H9 (cell line): ENCODE measurements around the gene ZNF385B. TPM values are rescaled to one million over a fixed set of nuclear protein-coding genes. Genes with fewer than 3 reads are reported as not detected.

Experiments
- DNase-seq: peaks from one replicate; pipeline ENCODE4 v3.0.0-alpha.2; 2017
- H2AFZ ChIP-seq: one replicate; pipeline ENCODE4 v1.6.1; 2013; ENCODE audit warnings: mild to moderate bottlenecking, low read length, control low read depth, moderate library complexity
- H2AK5ac ChIP-seq: 2 replicates; pipeline ENCODE4 v1.6.1; 2013; ENCODE audit warnings: low read length, control low read depth, mixed read lengths; ENCODE audit not compliant: insufficient read length
- H2BK120ac ChIP-seq: one replicate; pipeline ENCODE4 v1.6.1; 2013; ENCODE audit warnings: low read depth, mild to moderate bottlenecking, low read length, control low read depth, inconsistent platforms; ENCODE audit not compliant: poor library complexity, severe bottlenecking
- H2BK12ac ChIP-seq: 2 replicates; pipeline ENCODE4 v1.6.1; 2013; ENCODE audit warnings: low read length, control low read depth, mixed read lengths, low read depth; ENCODE audit not compliant: insufficient read length
- H2BK15ac ChIP-seq: 2 replicates; pipeline ENCODE4 v1.6.1; 2013; ENCODE audit warnings: low read depth, low read length, control low read depth
- H2BK20ac ChIP-seq: one replicate; pipeline ENCODE4 v1.6.1; 2013; ENCODE audit warnings: low read depth, mild to moderate bottlenecking, low read length, control low read depth, inconsistent platforms; ENCODE audit not compliant: poor library complexity, severe bottlenecking
- H2BK5ac ChIP-seq: 2 replicates; pipeline ENCODE4 v1.6.1; 2013; ENCODE audit warnings: low read length, control low read depth, mixed read lengths; ENCODE audit not compliant: insufficient read length
- H3K14ac ChIP-seq: 2 replicates; pipeline ENCODE4 v1.6.1; 2013; ENCODE audit warnings: low read length, control low read depth; ENCODE audit not compliant: insufficient read depth
- H3K18ac ChIP-seq: 2 replicates; pipeline ENCODE4 v1.6.1; 2013; ENCODE audit warnings: low read depth, mild to moderate bottlenecking, mixed read lengths, low read length, control low read depth; ENCODE audit not compliant: insufficient read length
- H3K23ac ChIP-seq: 2 replicates; pipeline ENCODE4 v1.6.1; 2013; ENCODE audit warnings: low read length, control low read depth, mixed read lengths, low read depth; ENCODE audit not compliant: insufficient read length
- H3K23me2 ChIP-seq: 2 replicates; pipeline ENCODE4 v1.6.1; 2013; ENCODE audit warnings: low read depth, mild to moderate bottlenecking, mixed read lengths, low read length, control low read depth; ENCODE audit not compliant: insufficient read length, poor library complexity, severe bottlenecking
- H3K27ac ChIP-seq: 2 replicates; pipeline ENCODE4 v1.5.1; 2013; ENCODE audit warnings: low read length, control low read depth, mixed read lengths, low read depth; ENCODE audit not compliant: insufficient read length
- H3K27me3 ChIP-seq: 2 replicates; pipeline ENCODE4 v1.6.1; 2013; ENCODE audit warnings: low read length, control low read depth, inconsistent platforms; ENCODE audit not compliant: insufficient read depth
- H3K4ac ChIP-seq: 2 replicates; pipeline ENCODE4 v1.6.1; 2013; ENCODE audit warnings: low read depth, mild to moderate bottlenecking, control low read depth, inconsistent platforms, low read length, moderate library complexity
- H3K4me1 ChIP-seq: 2 replicates; pipeline ENCODE4 v1.6.1; 2013; ENCODE audit warnings: low read length, control low read depth, inconsistent platforms; ENCODE audit not compliant: insufficient read depth
- H3K4me2 ChIP-seq: 2 replicates; pipeline ENCODE4 v1.6.1; 2013; ENCODE audit warnings: low read length, control low read depth, mixed read lengths; ENCODE audit not compliant: insufficient read length, insufficient read depth
- H3K56ac ChIP-seq: 2 replicates; pipeline ENCODE4 v1.6.1; 2013; ENCODE audit warnings: low read depth, mild to moderate bottlenecking, mixed read lengths, low read length, control low read depth; ENCODE audit not compliant: insufficient read length
- H3K79me1 ChIP-seq: 2 replicates; pipeline ENCODE4 v1.6.1; 2013; ENCODE audit warnings: low read depth, mild to moderate bottlenecking, moderate library complexity, low read length, control low read depth, inconsistent platforms; ENCODE audit not compliant: insufficient read depth, poor library complexity, severe bottlenecking
- H3K79me2 ChIP-seq: 2 replicates; pipeline ENCODE4 v1.6.1; 2013; ENCODE audit warnings: low read length, control low read depth, inconsistent platforms; ENCODE audit not compliant: insufficient read depth
- H3K9ac ChIP-seq: 2 replicates; pipeline ENCODE4 v1.6.1; 2013; ENCODE audit warnings: low read length, control low read depth, mixed read lengths; ENCODE audit not compliant: insufficient read length; ENCODE audit errors: extremely low read depth
- H3K9me3 ChIP-seq: one replicate; pipeline ENCODE4 v1.6.1; 2013; ENCODE audit warnings: low read depth, low read length, inconsistent platforms; ENCODE audit not compliant: control insufficient read depth
- H3T11ph ChIP-seq: one replicate; pipeline ENCODE4 v1.6.1; 2013; ENCODE audit warnings: mild to moderate bottlenecking, low read length, control low read depth, inconsistent platforms
- H4K20me1 ChIP-seq: one replicate; pipeline ENCODE4 v1.6.1; 2013; ENCODE audit not compliant: control insufficient read depth, insufficient read length, insufficient read depth
- H4K5ac ChIP-seq: 2 replicates; pipeline ENCODE4 v1.6.1; 2013; ENCODE audit warnings: low read depth, mild to moderate bottlenecking, mixed read lengths, low read length, control low read depth; ENCODE audit not compliant: insufficient read length
- H4K8ac ChIP-seq: replicated peaks from 2 replicates; pipeline ENCODE4 v1.6.1; 2013; ENCODE audit warnings: low read length, control low read depth, mixed read lengths, low read depth; ENCODE audit not compliant: insufficient read length
- H4K91ac ChIP-seq: 2 replicates; pipeline ENCODE4 v1.6.1; 2013; ENCODE audit warnings: low read depth, mild to moderate bottlenecking, moderate library complexity, mixed read lengths, low read length, control low read depth; ENCODE audit not compliant: insufficient read length
- H3K27ac Mint-ChIP-seq, 3 experiments: 2 replicates in 2 of 3; 3 replicates in 1 of 3; pipeline ENCODE4 v1.8.0; 2020 to 2021; ENCODE audit warnings: mixed read lengths in 3 of 3, mild to moderate bottlenecking in 1 of 3, moderate library complexity in 1 of 3
- H3K27me3 Mint-ChIP-seq: 2 replicates; pipeline ENCODE4 v1.8.0; 2021; ENCODE audit warnings: low read depth, mild to moderate bottlenecking, moderate library complexity, mixed read lengths
- H3K36me3 Mint-ChIP-seq, 3 experiments: 2 replicates in 2 of 3; 3 replicates in 1 of 3; pipeline ENCODE4 v1.8.0; 2020 to 2021; ENCODE audit warnings: low read depth in 3 of 3, mixed read lengths in 3 of 3; ENCODE audit not compliant: insufficient read depth in 1 of 3
- H3K4me1 Mint-ChIP-seq, 2 experiments: 2 replicates each; pipeline ENCODE4 v1.8.0; 2020; ENCODE audit warnings: mixed read lengths in 2 of 2
- H3K4me3 Mint-ChIP-seq, 2 experiments: 2 replicates in 1 of 2; 3 replicates in 1 of 2; pipeline ENCODE4 v1.8.0; 2020 to 2021; ENCODE audit warnings: mild to moderate bottlenecking in 2 of 2, mixed read lengths in 2 of 2, moderate library complexity in 1 of 2
- H3K9me3 Mint-ChIP-seq, 2 experiments: 2 replicates in 1 of 2; 3 replicates in 1 of 2; pipeline ENCODE4 v1.8.0; 2020; ENCODE audit warnings: mild to moderate bottlenecking in 2 of 2, mixed read lengths in 2 of 2, moderate library complexity in 1 of 2
- CTCF ChIP-seq: fragments of 200-600 bp; sonication (generic); conservative IDR thresholded peaks from 3 replicates; pipeline ENCODE4 v1.8.0; 2021; ENCODE audit warnings: antibody characterized with exemption, mild to moderate bottlenecking
- WGBS: extraction: QIAGEN DNeasy Blood & Tissue Kit; methylation state at CpG from one replicate; pipeline ENCODE4 v1.1.7; 2013; ENCODE audit warnings: missing lambda C conversion rate, low lambda C conversion rate, mixed read lengths; ENCODE audit not compliant: insufficient read length; ENCODE audit errors: extremely low coverage; 5-methylcytosine and 5-hydroxymethylcytosine counted together
- total RNA-seq: library from RNA; stranded (reverse); gene quantifications from 2 replicates; pipeline ENCODE4 v1.2.1, GENCODE V29; 2021

ZNF385B gene
- total RNA-seq, 1 experiment from 2014 or later = 2.1 TPM

GRCh38 chr2:179669196-179669595 is 192.2 kb downstream of the ZNF385B start:
- Histone ChIP-seq H3K79me1 (no peaks in the 10 kb centered on the region), H2BK20ac (no peak overlapping the region), H3K18ac (no peak overlapping the region), H3K23me2 (no peaks in the 10 kb centered on the region), H2AFZ (no peak overlapping the region), H4K91ac (no peak overlapping the region), H3K9me3 (no peaks in the 10 kb centered on the region), H2BK120ac (no peak overlapping the region), H2BK5ac (no peak overlapping the region), H3K14ac (no peak overlapping the region), H4K20me1 (no peaks in the 10 kb centered on the region), H3K23ac (no peak overlapping the region), H4K5ac (no peak overlapping the region), H3K4me2 (no peak overlapping the region), H3T11ph (no peak overlapping the region), H3K4ac (no peak overlapping the region), H3K27me3 (no peaks in the 10 kb centered on the region), H3K56ac (no peak overlapping the region), H2BK15ac (no peak overlapping the region), H3K4me1 (no peaks in the 10 kb centered on the region), H4K8ac (no peak overlapping the region), H3K79me2 (no peaks in the 10 kb centered on the region), H3K27ac (no peak overlapping the region), H2BK12ac (no peak overlapping the region), H3K9ac (no peak overlapping the region), H2AK5ac (no peak overlapping the region)
- H3K4me3 Mint-ChIP-seq = no peak overlapping the region
- no peaks in the 10 kb centered on the region for H3K9me3 Mint-ChIP-seq
- no CpG with 5 or more reads among the region's 2 CpGs for WGBS
- H3K36me3 Mint-ChIP-seq = no peaks in the 10 kb centered on the region
- DNase-seq = no peak
- no peaks in the 10 kb centered on the region; the same call in 1 of the 2 replicates for H3K27me3 Mint-ChIP-seq
- no peak overlapping the region for H3K27ac Mint-ChIP-seq
- H3K4me1 Mint-ChIP-seq = no peaks in the 10 kb centered on the region
- TF ChIP-seq CTCF = no peak
